GM12892 (cell line): ENCODE data around the gene KAT6B.

Source experiments
- POLR2A ChIP-seq: IDR thresholded peaks from 2 replicates; pipeline ENCODE4 v1.6.1; 2011; ENCODE audit warnings: low read depth, low read length, control low read depth
- POLR2AphosphoS5 ChIP-seq: IDR thresholded peaks from 2 replicates; pipeline ENCODE4 v1.6.1; 2011; ENCODE audit warnings: low read depth, low read length, control low read depth
- TAF1 ChIP-seq: IDR thresholded peaks from 2 replicates; pipeline ENCODE4 v1.6.1; 2011; ENCODE audit warnings: low read depth, mild to moderate bottlenecking, control low read depth, low read length, borderline replicate concordance

DNA sequence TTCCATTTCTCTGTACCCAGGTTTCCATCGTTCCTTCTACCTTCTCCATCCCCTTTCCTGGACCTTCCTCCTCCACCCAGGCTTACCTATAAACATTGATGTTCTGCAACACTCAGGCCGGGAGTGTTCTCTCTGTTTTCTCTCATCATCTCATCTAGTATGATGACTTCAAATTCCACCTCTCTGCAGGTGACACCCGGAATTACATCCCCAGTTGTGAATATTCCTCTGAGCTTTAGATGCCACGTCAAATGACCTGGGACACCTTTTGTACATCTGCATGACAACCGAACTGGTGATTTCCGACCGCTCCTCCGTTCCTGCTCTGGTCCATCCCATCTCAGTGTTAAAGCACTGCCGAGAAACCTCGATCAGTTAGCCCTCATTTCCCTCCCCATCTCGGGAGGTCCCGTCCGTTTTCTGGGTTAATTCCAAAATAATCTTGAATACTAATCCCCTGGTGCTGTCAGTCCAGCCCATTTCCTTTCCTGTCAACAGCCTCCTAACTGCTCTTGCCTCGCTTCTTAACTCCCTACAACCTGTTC is 208.4 kb downstream of the KAT6B start:
- TF ChIP-seq POLR2AphosphoS5 (no peak), TAF1 (no peak), POLR2A (no peak)
